K562 (cell line): Measurements from ENCODE around the gene AHSP. TPM values are rescaled to one million over a fixed set of nuclear protein-coding genes. Genes with fewer than 3 reads are reported as not detected.
"Not testable (repeated sequence)": the region's sequence is repeated elsewhere in the genome, so short reads cannot be mapped to it uniquely, and the experiment has no call there.

ENCODE experiments used
- ATAC-seq: fragments of 200-7000 bp; cut with Tn5 transposase; 3 replicates; pipeline ENCODE4 v1.9.1; 2020; ENCODE audit warnings: moderate library complexity
- BruUV-seq: library from RNA; stranded (reverse); fragments of 400-500 nt; replicated peaks from 2 replicates; lab custom pipeline; 2021; lab: Mats Ljungman, UMichigan
- CTCF ChIA-PET: fragments of 300-600 bp; formaldehyde crosslinking; extraction: SDS; loops from one replicate; lab custom pipeline; 2021; ENCODE audit warnings: low intra/inter-chr PET ratio; lab: Yijun Ruan, JAX
- POLR2A ChIA-PET: fragments of 300-600, 350-650 bp; sonication (Branson Sonifier 250); formaldehyde crosslinking; extraction: SDS; loops from one replicate; lab custom pipeline; 2021; ENCODE audit warnings: antibody characterized with exemption, inconsistent platforms; lab: Yijun Ruan, JAX
- DNase-seq, 4 experiments: peaks; one replicate each; pipeline versions ENCODE4 v3.0.0 to v3.0.0-alpha.2; 2011 to 2018; ENCODE audit warnings: low spot score in 3 of 4, mixed read lengths in 3 of 4; ENCODE audit errors: extremely low read depth in 1 of 4
- FAIRE-seq: peaks from 2 replicates; lab custom pipeline; 2011; peaks lifted over from hg19 to GRCh38; lab: Jason Lieb, UNC
- H2AFZ ChIP-seq: 2 replicates; pipeline ENCODE4 v1.6.0; 2011; ENCODE audit warnings: low read depth, low read length, control low read depth, inconsistent platforms
- H3K27ac ChIP-seq: fragments of 200-600 bp; 3 replicates; pipeline ENCODE4 v1.8.0; 2011; ENCODE audit warnings: low read depth, mild to moderate bottlenecking, control low read depth, inconsistent platforms, low read length, moderate library complexity, mixed read lengths; ENCODE audit errors: extremely low read depth
- H3K27me3 ChIP-seq, 2 experiments: fragments of 300-600 bp in 1 of 2; 2 replicates in 1 of 2; 3 replicates in 1 of 2; pipeline versions ENCODE4 v1.6.0 to v1.8.0; 2011; ENCODE audit warnings: inconsistent platforms in 2 of 2, low read length in 2 of 2, mild to moderate bottlenecking in 1 of 2, mixed read lengths in 1 of 2, moderate library complexity in 1 of 2; ENCODE audit not compliant: control insufficient read depth in 2 of 2, insufficient read depth in 2 of 2
- H3K36me3 ChIP-seq: fragments of 300-600 bp; 3 replicates; pipeline ENCODE4 v1.8.0; 2011; ENCODE audit warnings: mild to moderate bottlenecking, low read length, inconsistent platforms; ENCODE audit not compliant: control insufficient read depth, insufficient read depth
- H3K4me1 ChIP-seq, 2 experiments: fragments of 200-600 bp in 1 of 2; replicated peaks in 1 of 2; 2 replicates in 1 of 2; 3 replicates in 1 of 2; pipeline versions ENCODE4 v1.5.1 to v1.8.0; 2011; ENCODE audit warnings: inconsistent platforms in 2 of 2, low read length in 2 of 2, mild to moderate bottlenecking in 1 of 2, mixed read lengths in 1 of 2, moderate library complexity in 1 of 2; ENCODE audit not compliant: control insufficient read depth in 2 of 2, insufficient read depth in 2 of 2
- H3K4me2 ChIP-seq: 2 replicates; pipeline ENCODE4 v1.6.1; 2011; ENCODE audit warnings: low read length, control low read depth, inconsistent platforms, mixed read lengths; ENCODE audit not compliant: insufficient read depth
- H3K4me3 ChIP-seq: fragments of 200-600 bp; sonication (generic), shearing (Covaris generic); 2 replicates; pipeline ENCODE4 v1.5.1; 2016; ENCODE audit warnings: control low read depth, inconsistent platforms
- H3K79me2 ChIP-seq: fragments of 200-600 bp; 3 replicates; pipeline ENCODE4 v1.8.0; 2011; ENCODE audit warnings: low read length, inconsistent platforms; ENCODE audit not compliant: control insufficient read depth, insufficient read depth
- H3K9ac ChIP-seq, 2 experiments: 2 replicates each; pipeline versions ENCODE4 v1.6.0 to v1.6.1; 2011; ENCODE audit warnings: low read depth in 2 of 2, low read length in 2 of 2, control low read depth in 1 of 2, inconsistent platforms in 1 of 2, mild to moderate bottlenecking in 1 of 2, mixed read lengths in 1 of 2; ENCODE audit not compliant: insufficient read depth in 1 of 2
- H3K9me1 ChIP-seq: one replicate; pipeline ENCODE4 v1.6.0; 2011; ENCODE audit warnings: inconsistent platforms, mild to moderate bottlenecking, low read length, moderate library complexity; ENCODE audit not compliant: control insufficient read depth, insufficient read depth
- H3K9me3 ChIP-seq: replicated peaks from 2 replicates; pipeline ENCODE4 v1.5.1; 2011; ENCODE audit warnings: low read depth, low read length, inconsistent platforms; ENCODE audit not compliant: control insufficient read depth, insufficient read depth
- H4K20me1 ChIP-seq: replicated peaks from 2 replicates; pipeline ENCODE4 v1.6.1; 2011; ENCODE audit warnings: low read length, inconsistent platforms, mixed read lengths; ENCODE audit not compliant: control insufficient read depth, insufficient read depth
- ATF7 ChIP-seq: fragments of 450-650 bp; IDR thresholded peaks from 2 replicates; pipeline ENCODE4 v1.7.1; 2014; ENCODE audit warnings: mild to moderate bottlenecking, moderate library complexity
- KAT7 ChIP-seq: sonication (generic); formaldehyde crosslinking; IDR thresholded peaks from 2 replicates; pipeline ENCODE4 v1.8.0; 2022; ENCODE audit warnings: missing genetic modification reagents, mild to moderate bottlenecking, borderline replicate concordance
- MCM2 ChIP-seq: fragments of 450-650 bp; IDR thresholded peaks from 2 replicates; pipeline ENCODE4 v1.6.1; 2017; ENCODE audit warnings: low read depth, mild to moderate bottlenecking
- WGBS: fragments of 100-300 bp; shearing (Covaris generic); methylation state at CpG from one replicate; pipeline ENCODE4 v1.1.6; 2016; ENCODE audit warnings: low coverage, mixed read lengths; ENCODE audit not compliant: insufficient coverage; ENCODE audit errors: missing lambda C conversion rate; 5-methylcytosine and 5-hydroxymethylcytosine counted together
- in situ Hi-C: fragments of 300-500 bp; cut with MboI; formaldehyde crosslinking; loops from 4 replicates; pipeline ENCODE4 v1.15.0; 2018; ENCODE audit warnings: inconsistent platforms, mixed read lengths
- intact Hi-C: fragments of 100-400 bp; cut with micrococcal nuclease; formaldehyde crosslinking; loops from 2 replicates; pipeline ENCODE4 v1.14.2; 2022
- polyA plus RNA-seq, 8 experiments: library from polyadenylated mRNA; depleted of rRNA in 4 of 8; stranded (reverse) in 5 of 8; unstranded in 3 of 8; fragments of >200 nt; fragmentation: Nextera tagmentation in 2 of 8; fragmentation: Illumina TruSeq in 1 of 8; extraction: Ambion mirVana in 2 of 8; extraction: Trizol in 1 of 8; gene quantifications; 2 replicates each; pipeline versions ENCODE4 v1.2.1 to v1.2.3, GENCODE V29; 2011 to 2014; ENCODE audit warnings: inconsistent platforms in 1 of 8, missing spikeins in 1 of 8
- total RNA-seq, 7 experiments: library from RNA; depleted of rRNA in 6 of 7; stranded (reverse); fragments of >200 nt in 6 of 7; fragmentation: Illumina TruSeq in 2 of 7; extraction: Trizol in 2 of 7; gene quantifications; 2 replicates each; pipeline versions ENCODE4 v1.2.1 to v1.2.3, GENCODE V29; 2011 to 2021; ENCODE audit warnings: low replicate concordance in 1 of 7
- TF ChIP-seq, protein P1 (sequence below), 2 experiments: fragments of 450-650 bp in 1 of 2; sonication (generic) in 1 of 2; formaldehyde crosslinking in 1 of 2; IDR thresholded peaks; 2 replicates each; pipeline versions ENCODE4 v1.7.1 to v1.9.0; 2016 to 2022; ENCODE audit warnings: inconsistent platforms in 1 of 2, mild to moderate bottlenecking in 1 of 2, missing genetic modification reagents in 1 of 2

AHSP gene
- total and polyA plus RNA-seq, 9 of the 15 experiments (the other 6 are each of a cell fraction or from before 2014, with no cell fraction given), result 6.6 to 99.1 (median 25.8) TPM

DNA sequence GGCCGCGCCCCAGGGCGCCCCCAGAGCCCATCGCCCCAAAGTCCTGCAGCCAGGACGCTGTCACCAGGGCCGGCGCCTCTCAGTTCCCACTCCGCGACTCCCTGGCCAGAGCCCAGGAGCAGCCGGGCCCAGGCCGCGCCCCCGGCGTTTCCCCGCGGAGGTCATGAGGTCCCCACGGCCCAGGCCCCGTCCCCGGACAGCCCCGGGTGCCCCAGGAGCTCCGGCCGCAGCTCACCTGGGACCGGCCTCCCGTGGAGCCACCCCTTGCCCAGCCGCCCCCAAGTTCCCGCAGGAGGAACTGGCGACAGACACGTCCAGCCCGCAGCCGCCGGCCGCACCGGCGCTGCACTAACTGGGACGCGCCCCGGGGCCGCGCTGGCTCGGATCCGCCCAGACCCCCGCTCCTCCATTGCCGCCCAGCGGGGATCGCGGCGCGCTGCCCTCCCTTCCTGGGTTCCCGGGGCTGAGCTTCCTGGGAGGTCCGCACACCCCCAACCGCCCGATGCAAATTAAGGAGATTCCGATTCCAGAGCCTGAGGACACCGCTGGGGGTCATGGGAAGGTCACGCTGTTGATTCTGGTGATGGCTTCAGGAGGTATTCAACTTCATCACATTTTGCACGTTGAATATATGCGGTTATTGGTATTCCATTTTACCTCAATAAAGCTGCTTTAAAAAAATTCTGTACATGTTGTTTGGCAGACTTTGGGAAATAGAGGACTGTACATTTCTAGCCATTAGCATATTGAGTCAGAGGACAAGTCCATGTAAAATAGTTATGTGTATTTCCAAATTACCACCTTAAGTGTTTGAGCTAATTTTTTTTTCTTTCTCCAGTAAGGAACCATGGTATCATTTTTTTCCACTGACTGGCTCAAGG is 9.9 kb downstream of the AHSP start (continued):
- TF ChIP-seq, protein P1, sequence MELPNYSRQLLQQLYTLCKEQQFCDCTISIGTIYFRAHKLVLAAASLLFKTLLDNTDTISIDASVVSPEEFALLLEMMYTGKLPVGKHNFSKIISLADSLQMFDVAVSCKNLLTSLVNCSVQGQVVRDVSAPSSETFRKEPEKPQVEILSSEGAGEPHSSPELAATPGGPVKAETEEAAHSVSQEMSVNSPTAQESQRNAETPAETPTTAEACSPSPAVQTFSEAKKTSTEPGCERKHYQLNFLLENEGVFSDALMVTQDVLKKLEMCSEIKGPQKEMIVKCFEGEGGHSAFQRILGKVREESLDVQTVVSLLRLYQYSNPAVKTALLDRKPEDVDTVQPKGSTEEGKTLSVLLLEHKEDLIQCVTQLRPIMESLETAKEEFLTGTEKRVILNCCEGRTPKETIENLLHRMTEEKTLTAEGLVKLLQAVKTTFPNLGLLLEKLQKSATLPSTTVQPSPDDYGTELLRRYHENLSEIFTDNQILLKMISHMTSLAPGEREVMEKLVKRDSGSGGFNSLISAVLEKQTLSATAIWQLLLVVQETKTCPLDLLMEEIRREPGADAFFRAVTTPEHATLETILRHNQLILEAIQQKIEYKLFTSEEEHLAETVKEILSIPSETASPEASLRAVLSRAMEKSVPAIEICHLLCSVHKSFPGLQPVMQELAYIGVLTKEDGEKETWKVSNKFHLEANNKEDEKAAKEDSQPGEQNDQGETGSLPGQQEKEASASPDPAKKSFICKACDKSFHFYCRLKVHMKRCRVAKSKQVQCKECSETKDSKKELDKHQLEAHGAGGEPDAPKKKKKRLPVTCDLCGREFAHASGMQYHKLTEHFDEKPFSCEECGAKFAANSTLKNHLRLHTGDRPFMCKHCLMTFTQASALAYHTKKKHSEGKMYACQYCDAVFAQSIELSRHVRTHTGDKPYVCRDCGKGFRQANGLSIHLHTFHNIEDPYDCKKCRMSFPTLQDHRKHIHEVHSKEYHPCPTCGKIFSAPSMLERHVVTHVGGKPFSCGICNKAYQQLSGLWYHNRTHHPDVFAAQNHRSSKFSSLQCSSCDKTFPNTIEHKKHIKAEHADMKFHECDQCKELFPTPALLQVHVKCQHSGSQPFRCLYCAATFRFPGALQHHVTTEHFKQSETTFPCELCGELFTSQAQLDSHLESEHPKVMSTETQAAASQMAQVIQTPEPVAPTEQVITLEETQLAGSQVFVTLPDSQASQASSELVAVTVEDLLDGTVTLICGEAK (IDR thresholded peaks at IDR 0.05), result no peak
- TF ChIP-seq, protein P1 (CRISPR knock-in tag; IDR thresholded peaks at IDR 0.05), result no peak
- TF ChIP-seq KAT7 (CRISPR knock-in tag), result no peak
- TF ChIP-seq MCM2, result no peak
- TF ChIP-seq ATF7, result no peak

DNA sequence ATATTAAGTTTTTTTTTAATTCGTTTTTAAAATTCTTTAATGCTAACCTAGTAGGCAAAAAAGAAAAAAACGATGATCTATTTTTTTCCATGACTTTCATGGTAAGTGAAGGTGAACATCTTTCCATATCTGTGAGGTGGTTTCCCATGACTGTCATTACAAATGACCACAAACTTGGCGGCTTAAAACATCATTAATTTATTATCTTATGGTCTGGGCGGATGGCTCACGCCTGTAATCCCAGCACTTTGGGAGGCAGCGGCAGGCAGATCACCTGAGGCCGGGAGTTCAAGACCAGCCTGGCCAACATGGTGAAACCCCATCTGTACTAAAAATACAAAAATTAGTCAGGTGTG is 10.5 kb downstream of the AHSP start:
- POLR2A ChIA-PET, H3K9me3 ChIP-seq, FAIRE-seq, H3K27me3 ChIP-seq, H4K20me1 ChIP-seq, ATAC-seq, in situ Hi-C loops, CTCF ChIA-PET, DNase-seq, H3K4me2 ChIP-seq, H3K36me3 ChIP-seq, H3K9me1 ChIP-seq, BruUV-seq, intact Hi-C loops, H3K79me2 ChIP-seq, H3K9ac ChIP-seq, H3K27ac ChIP-seq, H2AFZ ChIP-seq, H3K4me3 ChIP-seq: not testable (repeated sequence)
- WGBS, result 46% methylated on average over 7 of the region's 7 CpGs
- H3K4me1 ChIP-seq, result peaks cover 7 to 16% of the 10 kb centered on the region in 2 experiments; a peak in 3 of 5 replicates
